Caco-2 (cell line): ENCODE results near the gene CREB5. TPM values are rescaled to one million over a fixed set of nuclear protein-coding genes. Genes with fewer than 3 reads are reported as not detected.

ENCODE experiments used
- BruUV-seq: library from RNA; stranded (reverse); fragments of 400-500 nt; replicated peaks from 2 replicates; lab custom pipeline; 2021; lab: Mats Ljungman, UMichigan
- CTCF ChIA-PET: fragments of 300-600 bp; sonication (Branson Sonifier 250); formaldehyde crosslinking; loops from one replicate; lab custom pipeline; 2022; ENCODE audit warnings: antibody characterized with exemption; lab: Charles Lee
- POLR2A ChIA-PET: fragments of 300-600 bp; sonication (Branson Sonifier 250); formaldehyde crosslinking; loops from one replicate; lab custom pipeline; 2022; ENCODE audit warnings: antibody characterized with exemption; lab: Charles Lee
- DNase-seq, 2 experiments: peaks; one replicate each; pipeline versions ENCODE4 v3.0.0 to v3.0.0-alpha.2; 2020 to 2022
- H3K27me3 ChIP-seq: replicated peaks from 2 replicates; pipeline ENCODE4 v1.6.0; 2011; ENCODE audit warnings: low read length; ENCODE audit not compliant: control insufficient read depth, insufficient read depth
- H3K36me3 ChIP-seq: 2 replicates; pipeline ENCODE4 v1.5.1; 2011; ENCODE audit warnings: low read length; ENCODE audit not compliant: control insufficient read depth, insufficient read depth
- H3K4me1 ChIP-seq: fragments of 250-450 bp; sonication (Bioruptor Pico); 2 replicates; pipeline ENCODE4 v1.5.1; 2020; ENCODE audit warnings: mild to moderate bottlenecking
- H3K4me3 ChIP-seq: 2 replicates; pipeline ENCODE4 v1.5.1; 2011; ENCODE audit warnings: low read depth, mild to moderate bottlenecking, control low read depth, low read length
- H3K9me3 ChIP-seq: fragments of 250-450 bp; sonication (Bioruptor Pico); 2 replicates; pipeline ENCODE4 v1.5.1; 2020; ENCODE audit warnings: mild to moderate bottlenecking, moderate library complexity
- H3K27ac Mint-ChIP-seq: one replicate; pipeline ENCODE4 v1.8.0; 2022; ENCODE audit warnings: mixed read lengths; ENCODE audit not compliant: unreplicated experiment
- H3K27me3 Mint-ChIP-seq: one replicate; pipeline ENCODE4 v1.8.0; 2022; ENCODE audit warnings: mixed read lengths; ENCODE audit not compliant: insufficient read depth, unreplicated experiment
- H3K36me3 Mint-ChIP-seq: one replicate; pipeline ENCODE4 v1.8.0; 2022; ENCODE audit warnings: mild to moderate bottlenecking, mixed read lengths; ENCODE audit not compliant: insufficient read depth, unreplicated experiment
- H3K4me1 Mint-ChIP-seq: one replicate; pipeline ENCODE4 v1.8.0; 2022; ENCODE audit warnings: low read depth, mixed read lengths; ENCODE audit not compliant: unreplicated experiment
- H3K4me3 Mint-ChIP-seq: one replicate; pipeline ENCODE4 v1.8.0; 2022; ENCODE audit warnings: mild to moderate bottlenecking, moderate library complexity, mixed read lengths; ENCODE audit not compliant: unreplicated experiment
- H3K9me3 Mint-ChIP-seq: one replicate; pipeline ENCODE4 v1.8.0; 2022; ENCODE audit warnings: mixed read lengths; ENCODE audit not compliant: unreplicated experiment
- CTCF ChIP-seq, 2 experiments: fragments of 200-600 bp in 1 of 2; IDR thresholded peaks; 1 replicate in 1 of 2; 2 replicates in 1 of 2; pipeline versions ENCODE4 v1.5.1 to v1.8.0; 2011 to 2022; ENCODE audit warnings: antibody characterized with exemption in 1 of 2, control low read depth in 1 of 2, inconsistent platforms in 1 of 2, low read depth in 1 of 2, low read length in 1 of 2, mild to moderate bottlenecking in 1 of 2, moderate library complexity in 1 of 2; ENCODE audit not compliant: insufficient read depth in 1 of 2, severe bottlenecking in 1 of 2, unreplicated experiment in 1 of 2
- intact Hi-C: fragments of 100-400 bp; cut with micrococcal nuclease; formaldehyde crosslinking; loops from one replicate; pipeline ENCODE4 v1.10.0; 2022; ENCODE audit not compliant: unreplicated experiment
- total RNA-seq: library from RNA; stranded (reverse); gene quantifications from 2 replicates; pipeline ENCODE4 v1.2.3, GENCODE V29; 2022

The CREB5 gene
- total RNA-seq, 1 experiment from 2014 or later: 9.1 TPM

DNA sequence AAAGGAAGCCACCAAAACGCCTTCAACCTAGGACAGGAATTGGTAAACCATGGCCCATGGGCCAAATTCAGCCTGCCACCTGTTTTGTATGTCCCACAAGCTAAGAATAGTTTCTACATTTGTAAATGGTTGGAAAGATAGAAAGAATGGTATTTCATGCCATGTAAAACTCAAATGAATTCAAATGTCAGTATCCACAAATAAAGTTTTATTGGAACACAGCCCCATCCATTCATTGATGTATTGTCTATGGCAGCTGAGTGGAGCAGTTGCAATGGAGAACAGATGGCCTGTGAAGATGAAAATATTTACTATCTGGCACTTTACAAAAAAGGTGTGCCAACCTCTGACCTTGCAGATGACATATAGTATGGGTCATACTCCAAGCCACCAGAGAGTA, 236.9 kb downstream of the CREB5 start:
- no peak overlapping the region for H3K4me3 ChIP-seq
- DNase-seq: no peak
- peaks cover 14% of the 10 kb centered on the region; the same call in 1 of the 2 replicates for H3K4me1 ChIP-seq
- no peaks in the 10 kb centered on the region for H3K9me3 ChIP-seq
- CTCF ChIA-PET: no interaction called here
- BruUV-seq: no TSS peak
- no peaks in the 10 kb centered on the region for H3K27me3 ChIP-seq
- no peaks in the 10 kb centered on the region for H3K27me3 Mint-ChIP-seq
- TF ChIP-seq CTCF (IDR thresholded peaks at IDR 0.05; ENCODE audit: insufficient read depth in 1 of 2, low read depth in 1 of 2, low read length in 1 of 2, severe bottlenecking in 1 of 2, unreplicated experiment in 1 of 2): no peak
- no peak overlapping the region for H3K27ac Mint-ChIP-seq
- no peaks in the 10 kb centered on the region for H3K36me3 Mint-ChIP-seq
- POLR2A ChIA-PET: no interaction called here
- H3K4me1 Mint-ChIP-seq: peaks cover under 1% of the 10 kb centered on the region
- no peaks in the 10 kb centered on the region for H3K36me3 ChIP-seq
- H3K9me3 Mint-ChIP-seq: no peaks in the 10 kb centered on the region
- intact Hi-C loops: no loop called here
- H3K4me3 Mint-ChIP-seq: no peak overlapping the region

- H3K36me3 ChIP-seq: no peaks in the 10 kb centered on the region
- no peaks in the 10 kb centered on the region for H3K36me3 Mint-ChIP-seq
- BruUV-seq: no TSS peak
- no peak overlapping the region for H3K4me3 Mint-ChIP-seq
- H3K27ac Mint-ChIP-seq: no peak overlapping the region
- CTCF ChIA-PET: no interaction called here
- H3K4me1 Mint-ChIP-seq: no peaks in the 10 kb centered on the region
- no peaks in the 10 kb centered on the region for H3K27me3 Mint-ChIP-seq
- no peak overlapping the region for H3K4me3 ChIP-seq
- no peaks in the 10 kb centered on the region for H3K9me3 Mint-ChIP-seq
- DNase-seq: no peak
- intact Hi-C loops: no loop called here
- no peaks in the 10 kb centered on the region for H3K27me3 ChIP-seq
- POLR2A ChIA-PET: no interaction called here
- H3K4me1 ChIP-seq: 0 out of 2 replicates have a peak, but pooled peaks cover 13% of the 10 kb centered on the region
- no peak for TF ChIP-seq CTCF (IDR thresholded peaks at IDR 0.05; ENCODE audit: insufficient read depth in 1 of 2, low read depth in 1 of 2, low read length in 1 of 2, severe bottlenecking in 1 of 2, unreplicated experiment in 1 of 2)
- H3K9me3 ChIP-seq: no peaks in the 10 kb centered on the region
Measured at GRCh38 chr7:28649811-28650210, 237.5 kb downstream of the CREB5 start.

- Mint-ChIP-seq H3K27ac (no peak overlapping the region), H3K4me3 (no peak overlapping the region), H3K9me3 (peaks cover 11% of the 10 kb centered on the region), H3K27me3 (no peaks in the 10 kb centered on the region), H3K36me3 (no peaks in the 10 kb centered on the region), H3K4me1 (no peaks in the 10 kb centered on the region)
- POLR2A ChIA-PET: no interaction called here
- Histone ChIP-seq H3K4me1 (no peaks in the 10 kb centered on the region), H3K4me3 (no peak overlapping the region), H3K27me3 (no peaks in the 10 kb centered on the region), H3K36me3 (no peaks in the 10 kb centered on the region), H3K9me3 (no peaks in the 10 kb centered on the region; the same call in 1 of the 2 replicates)
- intact Hi-C loops: no loop called here
- TF ChIP-seq CTCF (IDR thresholded peaks at IDR 0.05; ENCODE audit: insufficient read depth in 1 of 2, low read depth in 1 of 2, low read length in 1 of 2, severe bottlenecking in 1 of 2, unreplicated experiment in 1 of 2): no peak
- no TSS peak for BruUV-seq
- DNase-seq: no peak
- CTCF ChIA-PET: no interaction called here
Measured at GRCh38 chr7:28654110-28654509, 241.8 kb downstream of the CREB5 start.
